ENCODE measurements around the gene TENT5C.

Gene TENT5C

GRCh38 chr1:117657949-117658660 lies 52.3 kb downstream of the TENT5C start:
- DNase-seq = no peak

GRCh38 chr1:117658676-117659075 lies 52.8 kb downstream of the TENT5C start:
- no peak for DNase-seq

GRCh38 chr1:117659550-117660270 lies 53.9 kb downstream of the TENT5C start:
- no peak for DNase-seq

- no peak for DNase-seq
Measured at GRCh38 chr1:117660271-117660965, 54.6 kb downstream of the TENT5C start.

- no peak for DNase-seq
Measured at GRCh38 chr1:117661027-117661426, 55.2 kb downstream of the TENT5C start.

- no peak for DNase-seq
Measured at GRCh38 chr1:117662667-117663066, 56.8 kb downstream of the TENT5C start.

- no peak for DNase-seq
Measured at GRCh38 chr1:117663156-117663902, 57.5 kb downstream of the TENT5C start.

GRCh38 chr1:117664314-117664713 lies 58.5 kb downstream of the TENT5C start:
- no peak for DNase-seq

- no peak for DNase-seq
Measured at GRCh38 chr1:117665556-117666270, 59.9 kb downstream of the TENT5C start.

- DNase-seq = no peak
Measured at GRCh38 chr1:117669572-117669971, 63.7 kb downstream of the TENT5C start.

- peak in 3 of 4 experiments; percentile 11 to 20 (median 15) for DNase-seq
Measured at GRCh38 chr1:117670976-117671780, 65.3 kb downstream of the TENT5C start.

GRCh38 chr1:117671781-117672501 lies 66.1 kb downstream of the TENT5C start:
- peak; percentile 54 to 78 (median 75) for DNase-seq

- DNase-seq = no peak
Measured at GRCh38 chr1:117672756-117673155, 66.9 kb downstream of the TENT5C start.

- DNase-seq = no peak
Measured at GRCh38 chr1:117673405-117673804, 67.6 kb downstream of the TENT5C start.

GRCh38 chr1:117674521-117675400 lies 68.9 kb downstream of the TENT5C start:
- DNase-seq = peak; percentile 13 to 56 (median 39)

- DNase-seq = no peak
Measured at GRCh38 chr1:117675907-117676430, 70.1 kb downstream of the TENT5C start.

- no peak for DNase-seq
Measured at GRCh38 chr1:117676615-117677130, 70.8 kb downstream of the TENT5C start.

Data from suppressor macrophage (primary cell).